Hepatocyte (in vitro differentiated cells): ENCODE results near the gene ZNF831. TPM values are rescaled to one million over a fixed set of nuclear protein-coding genes. Genes with fewer than 3 reads are reported as not detected.
A peak's percentile ranks its signal among the peaks of the same experiment; 100 is the strongest.

Experiments used
- DNase-seq: peaks from one replicate; pipeline ENCODE4 v3.0.0-alpha.2; 2016; ENCODE audit warnings: low spot score
- H2AFZ ChIP-seq: fragments of 200-600 bp; sonication (generic); 2 replicates; pipeline ENCODE4 v1.6.0; 2016; ENCODE audit warnings: antibody characterized with exemption, mild to moderate bottlenecking
- H3K27ac ChIP-seq: fragments of 200-600 bp; sonication (generic); 2 replicates; pipeline ENCODE4 v1.5.1; 2016; ENCODE audit warnings: mild to moderate bottlenecking
- H3K27me3 ChIP-seq: fragments of 200-600 bp; sonication (generic); 2 replicates; pipeline ENCODE4 v1.6.1; 2016
- H3K36me3 ChIP-seq: fragments of 200-600 bp; sonication (generic); replicated peaks from 2 replicates; pipeline ENCODE4 v1.5.1; 2016; ENCODE audit warnings: low read depth; ENCODE audit not compliant: insufficient read depth
- H3K4me1 ChIP-seq: fragments of 200-600 bp; sonication (generic); 2 replicates; pipeline ENCODE4 v1.5.1; 2016; ENCODE audit warnings: mild to moderate bottlenecking, moderate library complexity; ENCODE audit not compliant: insufficient read depth
- H3K4me2 ChIP-seq: fragments of 200-600 bp; sonication (generic); 2 replicates; pipeline ENCODE4 v1.6.0; 2016
- H3K4me3 ChIP-seq: fragments of 200-600 bp; sonication (generic); 2 replicates; pipeline ENCODE4 v1.5.1; 2016; ENCODE audit warnings: mild to moderate bottlenecking
- H3K79me2 ChIP-seq: fragments of 200-600 bp; sonication (generic); 2 replicates; pipeline ENCODE4 v1.6.0; 2017; ENCODE audit warnings: mild to moderate bottlenecking
- H3K9me2 ChIP-seq: fragments of 200-600 bp; sonication (generic); replicated peaks from 2 replicates; pipeline ENCODE4 v1.6.0; 2017; ENCODE audit warnings: mild to moderate bottlenecking; ENCODE audit not compliant: insufficient read depth
- H3K9me3 ChIP-seq: fragments of 200-600 bp; sonication (generic); 2 replicates; pipeline ENCODE4 v1.5.1; 2016; ENCODE audit warnings: low read depth, mild to moderate bottlenecking
- H4K20me1 ChIP-seq: fragments of 200-600 bp; sonication (generic); 2 replicates; pipeline ENCODE4 v1.6.0; 2016; ENCODE audit warnings: mild to moderate bottlenecking; ENCODE audit not compliant: insufficient read depth, poor library complexity, severe bottlenecking
- CTCF ChIP-seq: fragments of 200-600 bp; sonication (generic); IDR thresholded peaks from 2 replicates; pipeline ENCODE4 v1.5.1; 2016; ENCODE audit warnings: antibody characterized with exemption, mild to moderate bottlenecking; ENCODE audit not compliant: poor library complexity
- EZH2 ChIP-seq: fragments of 200-600 bp; sonication (generic); IDR thresholded peaks from 2 replicates; pipeline ENCODE4 v1.6.1; 2016; ENCODE audit warnings: antibody characterized with exemption, mild to moderate bottlenecking, borderline replicate concordance
- EZH2phosphoT487 ChIP-seq: fragments of 200-600 bp; sonication (generic); IDR thresholded peaks from one replicate; pipeline ENCODE4 v1.6.1; 2018; ENCODE audit warnings: antibody characterized with exemption, mild to moderate bottlenecking, low read depth, moderate library complexity; ENCODE audit not compliant: unreplicated experiment, severe bottlenecking
- WGBS: methylation state at CpG from one replicate; pipeline ENCODE4 v1.1.6; 2016; ENCODE audit warnings: low lambda C conversion rate; ENCODE audit errors: missing lambda C conversion rate; 5-methylcytosine and 5-hydroxymethylcytosine counted together
- polyA plus RNA-seq: library from polyadenylated mRNA; unstranded; fragments of >200 nt; fragmentation: Nextera tagmentation; extraction: Ambion mirVana; gene quantifications from 2 replicates; pipeline ENCODE4 v1.2.1, GENCODE V29; 2016
- total RNA-seq: library from RNA; depleted of rRNA; stranded (reverse); fragments of >200 nt; gene quantifications from 2 replicates; pipeline ENCODE4 v1.2.3, GENCODE V29; 2014

ZNF831 gene
- total and polyA plus RNA-seq, 2 experiments from 2014 or later, result not detected

GRCh38 chr20:59124296-59125029 is 39.2 kb upstream of the ZNF831 start:
- DNase-seq, result no peak
- Histone ChIP-seq H3K9me3 (no peaks in the 10 kb centered on the region), H3K9me2 (no peaks in the 10 kb centered on the region), H3K27ac (peak overlapping the region; percentile 55), H3K36me3 (no peaks in the 10 kb centered on the region), H3K4me2 (no peak overlapping the region), H3K4me3 (no peak overlapping the region), H3K4me1 (no peaks in the 10 kb centered on the region), H3K27me3 (no peaks in the 10 kb centered on the region), H2AFZ (no peak overlapping the region), H4K20me1 (no peaks in the 10 kb centered on the region), H3K79me2 (no peaks in the 10 kb centered on the region)
- 88% methylated on average over 15 of the region's 15 CpGs for WGBS
- no peak for TF ChIP-seq CTCF
- no peak for TF ChIP-seq EZH2
- TF ChIP-seq EZH2phosphoT487, result no peak

DNA sequence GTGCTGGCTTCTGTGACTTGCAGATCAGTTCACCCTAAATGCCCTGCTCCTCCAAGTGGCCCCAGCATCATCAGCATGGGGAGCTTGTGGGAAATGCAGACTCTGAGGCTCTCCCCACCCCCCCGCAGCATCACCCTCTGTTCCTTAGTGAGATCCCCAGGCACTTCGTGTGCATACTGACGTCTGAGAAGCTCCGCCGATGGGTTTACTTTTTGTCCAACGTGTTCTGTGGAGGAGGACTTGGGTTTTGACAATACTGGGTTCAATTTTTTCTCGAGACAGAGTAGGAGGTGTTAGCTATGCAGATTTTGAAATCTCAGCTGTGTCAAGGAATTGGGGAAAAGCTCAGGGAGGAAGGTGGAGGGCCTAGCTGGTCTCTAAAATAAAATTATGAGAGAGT is 38.3 kb upstream of the ZNF831 start:
- H3K4me1 ChIP-seq, result no peaks in the 10 kb centered on the region
- DNase-seq, result no peak
- no peak overlapping the region for H3K4me2 ChIP-seq
- no peaks in the 10 kb centered on the region for H3K9me2 ChIP-seq
- no peaks in the 10 kb centered on the region for H3K9me3 ChIP-seq
- no peaks in the 10 kb centered on the region for H3K36me3 ChIP-seq
- 82% methylated on average over 7 of the region's 7 CpGs for WGBS
- no peak overlapping the region for H3K4me3 ChIP-seq
- TF ChIP-seq EZH2, result no peak
- TF ChIP-seq CTCF, result no peak
- TF ChIP-seq EZH2phosphoT487, result no peak
- H3K27me3 ChIP-seq, result no peaks in the 10 kb centered on the region
- H3K27ac ChIP-seq, result no peak overlapping the region
- no peaks in the 10 kb centered on the region for H4K20me1 ChIP-seq
- no peak overlapping the region for H2AFZ ChIP-seq
- H3K79me2 ChIP-seq, result no peaks in the 10 kb centered on the region

GRCh38 chr20:59125836-59126235 is 37.8 kb upstream of the ZNF831 start:
- Histone ChIP-seq H3K9me2 (no peaks in the 10 kb centered on the region), H3K4me3 (no peak overlapping the region), H3K4me1 (no peaks in the 10 kb centered on the region), H4K20me1 (no peaks in the 10 kb centered on the region), H3K9me3 (no peaks in the 10 kb centered on the region), H3K27ac (no peak overlapping the region), H3K4me2 (no peak overlapping the region), H3K36me3 (no peaks in the 10 kb centered on the region), H3K79me2 (no peaks in the 10 kb centered on the region), H2AFZ (no peak overlapping the region), H3K27me3 (no peaks in the 10 kb centered on the region)
- DNase-seq, result no peak
- 30% methylated on average over 7 of the region's 7 CpGs for WGBS
- TF ChIP-seq EZH2 (no peak), CTCF (no peak)

GRCh38 chr20:59127839-59128238 is 35.8 kb upstream of the ZNF831 start:
- no peaks in the 10 kb centered on the region for H3K79me2 ChIP-seq
- H3K9me3 ChIP-seq, result no peaks in the 10 kb centered on the region
- 95% methylated on average over 6 of the region's 6 CpGs for WGBS
- TF ChIP-seq EZH2phosphoT487, result no peak
- TF ChIP-seq CTCF, result no peak
- no peak for TF ChIP-seq EZH2
- H4K20me1 ChIP-seq, result no peaks in the 10 kb centered on the region
- H3K4me2 ChIP-seq, result no peak overlapping the region
- no peak overlapping the region for H3K27ac ChIP-seq
- H3K4me1 ChIP-seq, result no peaks in the 10 kb centered on the region
- H3K9me2 ChIP-seq, result no peaks in the 10 kb centered on the region
- no peaks in the 10 kb centered on the region for H3K27me3 ChIP-seq
- no peak overlapping the region for H3K4me3 ChIP-seq
- H3K36me3 ChIP-seq, result no peaks in the 10 kb centered on the region
- no peak overlapping the region for H2AFZ ChIP-seq
- no peak for DNase-seq
